PC-3 (cell line): ENCODE measurements around the gene CACHD1.

Experiments
- CTCF ChIP-seq: fragments of 300-600 bp; sonication (generic); conservative IDR thresholded peaks from 2 replicates; pipeline ENCODE4 v1.5.1; 2017; ENCODE audit warnings: antibody characterized with exemption, low read depth, mild to moderate bottlenecking, low read length
- EZH2 ChIP-seq: fragments of 300-600 bp; sonication (generic); IDR thresholded peaks from one replicate; pipeline ENCODE4 v1.6.1; 2017; ENCODE audit warnings: antibody characterized with exemption, mild to moderate bottlenecking, low read length; ENCODE audit not compliant: unreplicated experiment
- EZH2phosphoT487 ChIP-seq: fragments of 300-600 bp; sonication (generic); IDR thresholded peaks from 2 replicates; pipeline ENCODE4 v1.6.1; 2018; ENCODE audit warnings: mild to moderate bottlenecking, antibody characterized with exemption, low read length, borderline replicate concordance

- TF ChIP-seq CTCF = no peak
- TF ChIP-seq EZH2phosphoT487 = no peak
- TF ChIP-seq EZH2 = no peak
These were observed 62.7 kb downstream of the CACHD1 start for GRCh38 chr1:64532646-64533045.
